Right renal pelvis (tissue), 4 donors: ENCODE measurements around the gene ASCC2. TPM values are rescaled to one million over a fixed set of nuclear protein-coding genes. Genes with fewer than 3 reads are reported as not detected.
"Not testable (repeated sequence)": the region's sequence is repeated elsewhere in the genome, so short reads cannot be mapped to it uniquely, and the experiment has no call there.

ENCODE experiments used
- DNase-seq, 4 donors: peaks; one replicate each; pipeline ENCODE4 v3.0.0-alpha.2; 2013; ENCODE audit warnings: low read depth in 4 of 4, low spot score in 3 of 4, missing footprints in 1 of 4
- polyA plus RNA-seq, 4 donors: library from polyadenylated mRNA; unstranded; fragments of 120-200 nt; gene quantifications; one replicate each; pipeline ENCODE4 v1.2.1, GENCODE V29; 2013; ENCODE audit not compliant: insufficient read length in 4 of 4

The ASCC2 gene
- polyA plus RNA-seq, 4 donors = 41.1 to 47.7 (median 42.4) TPM

GRCh38 chr22:29758068-29758622 is 79.9 kb downstream of the ASCC2 start:
- DNase-seq = no peak

DNA sequence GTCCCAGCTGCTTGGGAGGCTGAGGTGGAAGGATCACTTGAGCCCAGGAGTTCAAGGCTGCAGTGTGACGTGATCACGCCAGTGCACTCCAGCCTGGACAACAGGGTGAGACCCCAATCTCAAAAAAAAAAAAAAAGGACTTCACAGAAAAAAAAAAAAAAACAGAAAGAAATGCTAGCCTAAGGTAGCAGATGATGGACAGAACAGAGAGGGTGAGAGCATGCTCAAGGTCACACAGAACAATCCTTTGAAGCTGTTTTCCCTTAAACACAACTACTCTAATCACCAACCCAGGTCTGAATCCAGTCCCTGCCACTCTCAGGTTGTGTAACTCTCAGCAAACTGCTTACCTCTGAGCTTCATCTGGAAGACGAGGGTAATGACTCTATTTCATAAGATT is 81.0 kb downstream of the ASCC2 start:
- no peak for DNase-seq

DNA sequence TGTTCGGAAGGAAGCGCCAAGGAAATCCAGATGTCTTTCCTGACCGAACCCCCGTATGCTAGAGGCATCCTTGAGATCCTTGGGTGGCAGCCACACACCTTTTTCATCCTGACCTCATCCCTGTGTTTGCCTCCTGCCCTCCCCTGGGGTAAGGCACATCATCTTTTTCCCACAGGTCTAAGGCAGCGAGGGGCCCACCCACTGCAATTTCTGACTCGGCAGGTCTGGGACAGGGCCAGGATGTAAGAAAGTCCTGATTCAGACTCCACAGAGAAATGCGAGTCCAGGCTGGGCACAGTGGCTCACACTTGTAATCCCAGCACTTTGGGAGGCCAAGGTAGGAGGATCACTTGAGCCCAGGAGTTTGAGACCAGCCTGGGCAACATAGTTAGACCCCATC is 81.7 kb downstream of the ASCC2 start:
- no peak for DNase-seq

GRCh38 chr22:29755889-29756288 is 82.2 kb downstream of the ASCC2 start:
- no peak for DNase-seq

DNA sequence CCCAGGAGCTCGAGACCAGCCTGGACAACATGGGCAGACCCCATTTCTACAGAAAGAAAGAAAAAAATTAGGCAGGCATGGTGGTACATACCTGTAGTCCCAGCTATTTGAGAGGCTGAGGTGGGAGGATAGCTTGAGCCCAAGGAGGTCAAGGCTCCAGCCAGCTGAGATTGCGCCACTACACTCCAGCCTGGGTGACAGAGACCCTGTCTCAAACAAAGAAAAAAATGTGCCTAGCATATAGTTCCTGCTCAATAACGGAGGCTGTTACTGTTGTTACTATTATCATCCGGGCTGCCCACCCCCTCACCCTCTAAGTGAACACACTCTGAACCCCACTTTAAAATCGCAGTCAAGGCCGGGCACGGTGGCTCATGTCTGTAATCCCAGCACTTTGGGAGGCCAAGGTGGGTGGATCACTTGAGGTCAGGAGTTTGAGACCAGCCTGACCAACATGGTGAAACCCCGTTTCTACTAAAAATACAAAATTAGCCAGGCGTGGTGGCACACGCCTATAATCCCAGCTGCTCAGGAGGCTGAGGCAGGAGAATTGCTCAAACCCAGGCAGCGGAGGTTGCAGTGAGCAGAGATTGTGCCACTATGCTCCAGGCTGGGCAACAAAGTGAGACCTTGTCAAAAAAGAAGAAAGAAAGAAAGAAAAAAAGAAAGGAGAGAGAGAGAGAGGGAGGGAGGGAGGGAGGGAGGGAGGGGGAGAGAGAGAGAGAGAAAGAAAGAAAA is 83.2 kb downstream of the ASCC2 start:
- DNase-seq = not testable (repeated sequence)

GRCh38 chr22:29753808-29754657 is 84.0 kb downstream of the ASCC2 start:
- no peak for DNase-seq

- no peak for DNase-seq
Measured at GRCh38 chr22:29751669-29752068, 86.4 kb downstream of the ASCC2 start.

DNA sequence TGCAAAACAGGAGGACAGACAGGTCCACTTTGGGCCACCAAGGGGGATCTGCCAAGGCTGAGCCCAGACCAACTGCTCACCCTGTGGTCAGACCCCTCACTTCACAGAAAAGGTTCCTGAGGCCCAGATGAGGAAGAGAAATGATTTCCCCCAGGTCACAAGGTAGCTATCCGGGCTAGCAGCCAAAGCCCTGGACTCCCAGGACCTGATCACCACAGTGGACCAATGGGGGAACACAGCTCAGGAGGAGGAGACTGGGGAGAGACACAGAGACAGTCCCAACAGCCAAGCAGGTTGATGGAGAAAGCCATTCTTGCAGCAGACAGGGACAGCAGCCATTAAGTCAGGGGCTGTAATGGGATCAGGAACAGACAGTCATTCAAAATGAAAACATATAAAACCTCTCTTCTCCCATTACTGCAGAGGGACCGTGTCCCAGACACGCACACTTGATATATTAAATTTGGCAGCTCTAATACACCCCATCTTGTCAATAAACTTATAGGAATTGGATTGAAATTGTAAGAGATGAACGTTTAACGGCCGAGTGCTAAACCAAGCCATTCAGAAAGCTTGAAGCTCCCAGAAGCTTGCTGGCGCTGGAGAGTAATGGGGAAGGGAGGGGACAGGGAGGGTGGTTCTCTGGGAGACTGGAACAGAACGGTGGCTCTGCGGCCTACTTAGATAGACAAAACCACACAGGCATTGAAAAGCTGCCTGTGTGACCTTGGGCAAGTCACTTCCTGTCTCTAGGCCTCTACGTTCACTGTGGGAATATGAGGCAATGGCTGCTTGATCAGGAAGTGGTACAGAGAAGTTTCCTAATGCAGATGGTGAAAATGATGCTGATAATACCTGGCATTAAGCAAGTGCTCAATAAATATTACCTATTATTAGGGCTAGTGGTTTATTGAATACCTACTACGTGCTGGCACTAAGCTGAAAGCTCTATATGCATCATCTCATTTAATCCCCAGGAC is 87.2 kb downstream of the ASCC2 start:
- no peak for DNase-seq

DNA sequence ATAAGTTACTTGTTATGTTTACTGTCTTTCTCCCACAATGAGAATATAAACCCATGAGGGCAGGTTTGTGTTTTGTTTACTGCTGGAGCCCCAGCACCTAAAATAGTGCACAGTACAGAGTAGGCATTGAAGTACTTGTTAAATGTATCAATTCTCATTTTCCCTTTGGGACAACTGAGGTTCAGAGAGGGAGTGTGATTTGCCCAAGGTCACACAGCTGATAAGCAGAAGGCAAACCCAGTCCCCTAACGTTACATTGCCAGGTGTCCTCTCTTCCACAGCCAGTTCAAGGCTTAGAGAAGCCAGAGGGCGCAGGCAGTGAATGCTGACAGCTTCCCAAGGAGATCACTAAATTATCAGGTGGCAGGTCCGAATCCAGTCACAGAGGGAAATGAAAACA is 88.0 kb downstream of the ASCC2 start:
- DNase-seq = no peak

- no peak for DNase-seq
Measured at GRCh38 chr22:29748248-29748893, 89.7 kb downstream of the ASCC2 start.

DNA sequence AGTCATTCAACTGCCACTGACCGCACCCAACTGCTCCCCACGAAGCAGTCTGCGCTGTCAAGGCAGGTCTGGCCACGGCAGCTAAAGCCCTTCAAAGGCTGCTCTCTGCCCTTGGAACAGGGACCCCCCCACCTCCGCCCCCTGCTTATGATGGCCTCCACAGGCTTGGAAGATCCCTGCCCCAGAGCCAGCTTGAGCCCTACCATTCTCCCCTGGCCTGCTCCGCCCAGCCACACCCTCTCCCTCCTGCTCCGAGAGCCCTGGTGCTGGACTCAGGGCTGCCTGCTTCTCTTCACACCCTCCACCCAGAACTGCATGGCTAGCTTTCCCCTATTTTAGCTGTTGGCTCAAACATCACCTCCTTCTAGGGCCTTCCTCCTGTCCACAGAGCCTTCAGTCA is 90.2 kb downstream of the ASCC2 start:
- DNase-seq = no peak

DNA sequence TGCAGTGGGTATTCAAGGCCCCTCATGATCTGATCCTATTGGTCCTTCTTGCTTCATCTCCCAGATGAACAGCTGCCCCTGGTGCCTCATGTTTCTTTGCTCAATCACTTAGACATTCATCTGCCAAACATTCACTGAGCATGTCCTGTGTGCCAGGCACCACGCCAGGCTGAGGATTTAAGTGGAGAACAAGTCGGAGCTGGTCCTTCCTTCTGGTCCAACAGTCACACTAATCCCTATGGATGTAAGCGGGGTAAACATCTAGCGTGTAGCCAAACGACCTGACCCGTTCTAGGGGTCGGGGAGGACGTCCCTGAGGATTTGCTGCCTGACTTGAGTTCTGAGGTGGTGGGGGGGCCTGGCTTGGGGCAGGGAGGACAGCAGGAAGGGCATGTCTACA is 93.2 kb downstream of the ASCC2 start:
- no peak for DNase-seq

- no peak for DNase-seq
Measured at GRCh38 chr22:29742326-29742725, 95.7 kb downstream of the ASCC2 start.

DNA sequence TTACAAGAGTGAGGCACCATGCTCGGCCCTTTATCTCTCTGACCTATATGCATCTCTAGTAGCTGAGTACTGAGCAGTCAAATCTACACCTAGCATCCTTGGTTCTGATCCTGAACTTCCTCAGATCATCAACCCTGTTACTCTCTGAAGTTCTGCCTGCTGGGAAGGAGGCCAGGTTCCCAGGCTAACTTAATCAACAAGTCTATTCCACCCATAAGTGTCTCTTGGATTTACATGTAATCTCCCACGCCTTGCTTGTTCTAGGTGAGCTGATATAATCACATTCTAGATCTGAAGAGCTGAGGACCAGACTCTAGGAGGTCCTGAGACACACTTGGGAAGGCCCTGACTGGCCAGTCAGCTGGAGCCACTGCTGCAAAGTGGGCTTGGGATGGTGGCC is 96.1 kb downstream of the ASCC2 start:
- no peak for DNase-seq

DNA sequence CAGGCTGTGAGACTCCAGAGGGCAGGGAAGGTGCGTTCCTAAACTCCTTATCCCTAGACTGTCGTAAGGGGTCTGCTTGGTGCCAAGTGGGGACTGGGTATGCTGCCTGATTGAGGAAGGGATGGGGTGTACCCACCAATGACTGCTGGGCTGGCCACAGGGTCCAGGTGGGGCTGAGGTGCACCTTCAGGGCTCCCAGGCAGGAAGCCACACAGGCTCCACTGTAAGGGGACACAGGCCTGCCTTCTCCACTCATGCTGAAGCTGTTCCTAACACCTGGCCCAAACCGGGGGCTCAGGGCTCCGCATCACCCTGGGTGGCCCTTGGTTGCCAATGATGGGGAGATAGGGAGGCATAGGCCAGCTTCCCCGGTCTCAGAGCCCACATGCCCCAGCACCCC is 97.9 kb downstream of the ASCC2 start:
- DNase-seq = no peak

GRCh38 chr22:29739346-29739875 is 98.7 kb downstream of the ASCC2 start:
- DNase-seq = no peak
